Thyroid gland (tissue), 4 donors: ENCODE data around the gene PTPRH. TPM values are rescaled to one million over a fixed set of nuclear protein-coding genes. Genes with fewer than 3 reads are reported as not detected.

Source experiments
- DNase-seq, 2 donors: peaks; one replicate each; pipeline ENCODE4 v3.0.0-alpha.2; 2019
- H3K27ac ChIP-seq, 3 donors: fragments of 200-600 bp; sonication (generic); 1 replicate in 2 of 3; 2 replicates in 1 of 3; pipeline ENCODE4 v1.5.1; 2016 to 2019; ENCODE audit warnings: mild to moderate bottlenecking in 1 of 3, moderate library complexity in 1 of 3
- H3K27me3 ChIP-seq: fragments of 200-600 bp; sonication (generic); one replicate; pipeline ENCODE4 v1.5.1; 2019
- H3K36me3 ChIP-seq, 2 donors: fragments of 200-600 bp; sonication (generic); one replicate each; pipeline ENCODE4 v1.5.1; 2016 to 2019
- H3K4me1 ChIP-seq, 2 donors: fragments of 200-600 bp; sonication (generic); one replicate each; pipeline ENCODE4 v1.5.1; 2017 to 2019
- H3K4me3 ChIP-seq, 3 donors: fragments of 200-600 bp; sonication (generic); replicated peaks in 1 of 3; 1 replicate in 2 of 3; 2 replicates in 1 of 3; pipeline ENCODE4 v1.5.1; 2016; ENCODE audit warnings: mild to moderate bottlenecking in 1 of 3
- H3K9me3 ChIP-seq: fragments of 200-600 bp; sonication (generic); one replicate; pipeline ENCODE4 v1.5.1; 2017
- CTCF ChIP-seq, 6 experiments: fragments of 200-600 bp in 3 of 6; fragments of 450-650 bp in 3 of 6; sonication (generic) in 3 of 6; IDR thresholded peaks; one replicate each; pipeline ENCODE4 v1.5.1; 2016 to 2019; ENCODE audit warnings: antibody characterized with exemption in 6 of 6, mild to moderate bottlenecking in 2 of 6, inconsistent platforms in 1 of 6, moderate library complexity in 1 of 6
- POLR2A ChIP-seq, 2 donors: fragments of 450-650 bp; IDR thresholded peaks; one replicate each; pipeline ENCODE4 v1.6.1; 2017; ENCODE audit warnings: antibody characterized with exemption in 2 of 2, mild to moderate bottlenecking in 2 of 2, moderate library complexity in 1 of 2
- WGBS, 2 donors: methylation state at CpG; one replicate each; pipeline ENCODE4 v1.1.5; 2017; 5-methylcytosine and 5-hydroxymethylcytosine counted together
- intact Hi-C: fragments of 100-400 bp; cut with DNase I; formaldehyde crosslinking; loops from one replicate; pipeline ENCODE4 v1.15.1; 2023
- total RNA-seq, 4 donors: library from RNA; depleted of rRNA; stranded (reverse); fragments of >200 nt; gene quantifications; one replicate each; pipeline ENCODE4 v1.2.3, GENCODE V29; 2016

PTPRH gene
- total RNA-seq, 4 donors from 2014 or later: 0.11 to 2.6 (median 0.54) TPM; not detected in 1

GRCh38 chr19:55252760-55253663 is 43.7 kb upstream of the PTPRH start:
- Histone ChIP-seq H3K9me3 (no peaks in the 10 kb centered on the region), H3K36me3 (no peaks in the 10 kb centered on the region), H3K4me3 (no peak overlapping the region), H3K27me3 (no peaks in the 10 kb centered on the region), H3K4me1 (peaks cover 47 to 91% of the 10 kb centered on the region in 2 donors), H3K27ac (no peak overlapping the region)
- DNase-seq: peak; percentile 17 to 28
- 62 to 70% methylated on average over 15 to 20 of the region's 21 CpGs for WGBS, 2 donors
- TF ChIP-seq POLR2A (IDR thresholded peaks at IDR 0.05) (no peak), CTCF (IDR thresholded peaks at IDR 0.05) (no peak)
- intact Hi-C loops: no loop called here

- no peaks in the 10 kb centered on the region for H3K9me3 ChIP-seq
- peaks cover 32 to 86% of the 10 kb centered on the region in 2 donors for H3K4me1 ChIP-seq
- DNase-seq: peak; percentile 49 to 54
- H3K27ac ChIP-seq: peak overlapping the region in 1 of 3 donors; percentile 10
- H3K4me3 ChIP-seq: no peak overlapping the region
- intact Hi-C loops: no loop called here
- no peaks in the 10 kb centered on the region for H3K27me3 ChIP-seq
- WGBS, 2 donors: 54 to 64% methylated on average over 17 to 19 of the region's 19 CpGs
- TF ChIP-seq CTCF (IDR thresholded peaks at IDR 0.05) (no peak), POLR2A (IDR thresholded peaks at IDR 0.05) (no peak)
- H3K36me3 ChIP-seq: peaks cover 4% of the 10 kb centered on the region in 2 donors
These were observed 42.2 kb upstream of the PTPRH start for GRCh38 chr19:55251341-55252081.

GRCh38 chr19:55250262-55251036 is 41.1 kb upstream of the PTPRH start:
- intact Hi-C loops: no loop called here
- DNase-seq: peak; percentile 51 to 68
- Histone ChIP-seq H3K4me3 (no peak overlapping the region), H3K9me3 (no peaks in the 10 kb centered on the region), H3K27me3 (no peaks in the 10 kb centered on the region), H3K4me1 (peaks cover 22 to 75% of the 10 kb centered on the region in 2 donors), H3K36me3 (peaks cover 13% of the 10 kb centered on the region in 2 donors), H3K27ac (no peak overlapping the region)
- no peak for TF ChIP-seq CTCF (IDR thresholded peaks at IDR 0.05)
- no peak for TF ChIP-seq POLR2A (IDR thresholded peaks at IDR 0.05)
- 59 to 70% methylated on average over 15 to 18 of the region's 18 CpGs for WGBS, 2 donors

- H3K27me3 ChIP-seq: no peaks in the 10 kb centered on the region
- H3K4me3 ChIP-seq: no peak overlapping the region
- H3K4me1 ChIP-seq: peaks cover 15 to 69% of the 10 kb centered on the region in 2 donors
- no peaks in the 10 kb centered on the region for H3K9me3 ChIP-seq
- TF ChIP-seq POLR2A (IDR thresholded peaks at IDR 0.05) (no peak), CTCF (IDR thresholded peaks at IDR 0.05) (no peak)
- 72 to 93% methylated on average over 10 of the region's 11 CpGs for WGBS, 2 donors
- no peak overlapping the region for H3K27ac ChIP-seq
- peaks cover 19% of the 10 kb centered on the region in 2 donors for H3K36me3 ChIP-seq
- no peak for DNase-seq
- intact Hi-C loops: no loop called here
These were observed 40.5 kb upstream of the PTPRH start for GRCh38 chr19:55249841-55250240.
